Measurements from ENCODE around the gene FLOT1. TPM values are rescaled to one million over a fixed set of nuclear protein-coding genes. Genes with fewer than 3 reads are reported as not detected.
"Not testable (repeated sequence)": the region's sequence is repeated elsewhere in the genome, so short reads cannot be mapped to it uniquely, and the experiment has no call there.

The FLOT1 gene
- total RNA-seq, 1 donor from 2014 or later = 172 TPM

DNA sequence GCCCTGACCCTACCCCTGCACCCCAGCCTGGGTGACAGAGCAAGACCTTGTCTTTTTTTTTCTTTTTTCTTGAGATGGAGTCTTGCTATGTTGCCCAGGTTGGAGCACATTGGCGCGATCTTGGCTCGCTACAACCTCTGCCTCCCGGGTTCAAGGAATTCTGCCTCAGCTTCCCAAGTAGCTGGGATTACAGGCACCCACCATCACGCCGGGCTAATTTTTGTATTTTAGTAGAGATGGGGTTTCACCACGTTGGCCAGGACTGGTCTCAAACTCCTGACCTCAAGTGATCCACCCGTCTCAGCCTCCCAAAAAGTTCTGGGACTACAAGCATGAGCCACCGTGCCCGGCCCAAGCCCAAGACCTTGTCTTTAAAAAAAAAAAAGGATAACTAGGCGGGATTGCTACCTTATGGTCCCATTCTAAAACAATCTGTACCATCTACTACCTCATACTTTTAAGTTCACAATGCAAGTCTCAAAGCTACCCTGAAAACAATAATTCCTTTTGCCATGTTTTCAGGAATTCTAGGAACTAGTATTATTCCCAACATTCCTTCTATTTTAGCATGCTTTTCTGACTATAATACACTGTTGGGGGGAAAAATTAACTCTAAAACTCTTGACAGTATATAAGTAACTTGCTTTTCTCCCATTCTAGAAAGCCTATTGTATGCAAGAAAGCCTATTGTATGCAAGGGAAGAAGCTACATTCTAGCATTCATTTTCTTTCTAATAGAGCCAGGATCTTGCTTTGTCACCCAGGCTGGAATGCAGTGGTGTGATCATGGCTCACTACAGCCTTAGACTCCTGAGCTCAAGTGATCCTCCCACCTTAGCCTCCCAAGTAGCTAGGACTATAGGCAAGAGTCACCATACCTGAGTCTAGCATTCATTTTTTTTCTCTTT lies 15.7 kb downstream of the FLOT1 start:
- ATAC-seq (no peak), DNase-seq (ENCODE audit: low spot score) (no peak)
- intact Hi-C loops (cut with DNase I) = no loop called here

- intact Hi-C loops (cut with DNase I) = no loop called here
- ATAC-seq (no peak), DNase-seq (ENCODE audit: low spot score) (no peak)
These were observed 16.6 kb downstream of the FLOT1 start for GRCh38 chr6:30725713-30726505.

GRCh38 chr6:30724906-30725667 lies 17.4 kb downstream of the FLOT1 start:
- ATAC-seq (no peak), DNase-seq (ENCODE audit: low spot score) (no peak)
- intact Hi-C loops (cut with DNase I) = no loop called here

- intact Hi-C loops (cut with DNase I) = loop anchor here (2.0 kb wide), 1 partner anchor 45 kb away; no protein-coding TSS in a partner anchor
- not testable (repeated sequence) for DNase-seq (ENCODE audit: low spot score); ATAC-seq
These were observed 18.4 kb downstream of the FLOT1 start for GRCh38 chr6:30723843-30724741.

DNA sequence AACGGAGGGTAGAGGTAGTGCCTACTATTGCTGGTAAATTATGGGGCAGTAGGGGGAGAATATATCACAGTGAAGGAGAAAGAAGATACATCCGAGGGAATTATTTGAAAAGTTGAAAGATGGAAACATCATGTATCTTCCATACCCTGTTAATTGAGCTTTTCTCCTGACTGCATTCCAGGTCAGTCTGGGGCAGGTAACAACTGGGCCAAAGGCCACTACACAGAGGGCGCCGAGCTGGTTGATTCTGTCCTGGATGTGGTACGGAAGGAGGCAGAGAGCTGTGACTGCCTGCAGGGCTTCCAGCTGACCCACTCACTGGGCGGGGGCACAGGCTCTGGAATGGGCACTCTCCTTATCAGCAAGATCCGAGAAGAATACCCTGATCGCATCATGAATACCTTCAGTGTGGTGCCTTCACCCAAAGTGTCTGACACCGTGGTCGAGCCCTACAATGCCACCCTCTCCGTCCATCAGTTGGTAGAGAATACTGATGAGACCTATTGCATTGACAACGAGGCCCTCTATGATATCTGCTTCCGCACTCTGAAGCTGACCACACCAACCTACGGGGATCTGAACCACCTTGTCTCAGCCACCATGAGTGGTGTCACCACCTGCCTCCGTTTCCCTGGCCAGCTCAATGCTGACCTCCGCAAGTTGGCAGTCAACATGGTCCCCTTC lies 19.2 kb downstream of the FLOT1 start:
- intact Hi-C loops (cut with DNase I) = loop anchor here (2.0 kb wide), 1 partner anchor 44 kb away; no protein-coding TSS in a partner anchor
- not testable (repeated sequence) for ATAC-seq; DNase-seq (ENCODE audit: low spot score)

DNA sequence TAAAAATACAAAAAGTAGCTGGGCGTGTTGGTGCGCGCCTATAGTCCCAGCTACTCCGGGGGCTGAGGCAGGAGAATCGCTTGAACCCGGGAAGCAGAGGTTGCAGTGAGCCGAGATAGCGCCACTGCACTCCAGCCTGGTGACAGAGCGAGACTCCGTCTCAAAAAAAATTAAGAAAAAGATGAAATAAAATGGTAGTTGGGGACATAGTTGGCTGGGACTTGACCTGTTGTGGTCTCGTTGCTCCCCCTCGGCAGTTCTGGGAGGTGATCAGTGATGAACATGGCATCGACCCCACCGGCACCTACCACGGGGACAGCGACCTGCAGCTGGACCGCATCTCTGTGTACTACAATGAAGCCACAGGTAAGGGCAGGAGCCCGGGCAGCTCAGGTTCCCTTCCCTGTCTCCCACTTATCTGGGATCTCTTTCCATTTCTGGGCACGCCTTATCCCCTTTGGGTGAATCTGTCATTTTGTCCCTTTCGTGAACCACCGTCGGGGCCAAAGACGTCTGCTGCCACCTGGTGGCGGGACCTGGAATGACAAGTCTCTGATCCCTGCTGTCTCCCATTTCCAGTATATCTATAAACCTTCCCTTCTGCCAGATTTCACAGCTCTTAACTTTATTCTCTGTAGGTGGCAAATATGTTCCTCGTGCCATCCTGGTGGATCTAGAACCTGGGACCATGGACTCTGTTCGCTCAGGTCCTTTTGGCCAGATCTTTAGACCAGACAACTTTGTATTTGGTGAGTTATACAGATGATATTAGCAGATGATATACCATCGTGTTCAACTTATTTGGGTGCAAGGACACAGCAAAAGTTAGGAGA lies 20.0 kb downstream of the FLOT1 start:
- intact Hi-C loops (cut with DNase I) = loop anchor here (2.0 kb wide), 1 partner anchor 44 kb away; no protein-coding TSS in a partner anchor
- peak; percentile 15 for ATAC-seq
- peak; percentile 91 for DNase-seq (ENCODE audit: low spot score)

DNA sequence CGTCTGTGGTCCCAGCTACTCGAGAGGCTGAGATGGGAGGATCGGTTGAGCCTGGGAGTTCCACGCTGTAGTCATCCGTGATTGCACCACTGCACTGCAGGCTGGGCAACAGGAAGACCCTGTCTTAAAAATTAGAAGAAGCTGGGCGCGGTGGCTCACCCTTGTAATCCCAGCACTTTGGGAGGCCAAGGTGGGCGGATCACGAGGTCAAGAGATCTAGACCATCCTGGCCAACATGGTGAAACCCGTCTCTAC lies 20.5 kb downstream of the FLOT1 start:
- ATAC-seq; DNase-seq (ENCODE audit: low spot score): not testable (repeated sequence)
- intact Hi-C loops (cut with DNase I) = loop anchor here (2.0 kb wide), 1 partner anchor 43 kb away; no protein-coding TSS in a partner anchor

DNA sequence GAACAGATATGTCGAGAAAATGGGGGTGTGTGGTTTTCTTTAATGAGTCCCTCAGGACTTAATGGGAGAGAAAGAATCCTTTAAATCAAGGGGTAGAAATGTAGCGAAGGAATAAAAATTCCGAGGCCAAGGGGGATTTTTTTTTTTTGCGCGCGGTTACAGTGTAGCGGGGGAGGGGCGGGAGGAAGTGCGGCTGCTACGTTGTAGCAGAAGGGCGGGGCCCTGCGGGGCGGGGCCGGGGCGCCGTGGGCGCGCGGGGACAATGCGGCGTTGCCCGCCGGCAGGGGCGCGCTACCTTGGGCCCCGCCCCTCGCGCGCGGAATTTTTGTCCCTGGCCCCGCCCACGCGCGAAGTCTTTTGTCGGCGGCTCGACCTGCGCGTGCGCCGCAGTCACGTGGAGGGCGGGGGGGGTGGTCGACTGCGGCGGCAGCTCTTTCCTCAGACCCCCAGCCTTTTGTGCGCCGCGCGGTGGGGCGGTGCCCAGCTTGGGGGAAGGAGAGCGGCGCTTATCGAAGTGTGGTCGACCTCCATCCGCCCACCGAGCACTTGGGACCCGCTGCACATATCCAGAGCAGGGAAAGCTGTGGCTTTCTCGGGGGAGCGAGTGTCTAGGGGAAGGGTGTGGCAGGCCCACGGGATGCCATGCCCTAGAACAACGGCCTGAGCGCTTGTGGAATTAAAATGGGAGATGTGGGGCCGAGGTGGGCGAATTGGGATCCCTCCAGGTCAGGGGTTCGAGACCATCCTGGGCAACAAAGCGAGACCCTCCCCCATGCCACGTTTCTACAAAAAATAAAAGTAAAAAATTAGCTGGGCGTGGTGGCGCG lies 21.1 kb downstream of the FLOT1 start:
- DNase-seq (ENCODE audit: low spot score) (peak; percentile 96), ATAC-seq (peak; percentile 74)
- intact Hi-C loops (cut with DNase I) = loop anchor here (2.0 kb wide), 1 partner anchor 43 kb away; no protein-coding TSS in a partner anchor

DNA sequence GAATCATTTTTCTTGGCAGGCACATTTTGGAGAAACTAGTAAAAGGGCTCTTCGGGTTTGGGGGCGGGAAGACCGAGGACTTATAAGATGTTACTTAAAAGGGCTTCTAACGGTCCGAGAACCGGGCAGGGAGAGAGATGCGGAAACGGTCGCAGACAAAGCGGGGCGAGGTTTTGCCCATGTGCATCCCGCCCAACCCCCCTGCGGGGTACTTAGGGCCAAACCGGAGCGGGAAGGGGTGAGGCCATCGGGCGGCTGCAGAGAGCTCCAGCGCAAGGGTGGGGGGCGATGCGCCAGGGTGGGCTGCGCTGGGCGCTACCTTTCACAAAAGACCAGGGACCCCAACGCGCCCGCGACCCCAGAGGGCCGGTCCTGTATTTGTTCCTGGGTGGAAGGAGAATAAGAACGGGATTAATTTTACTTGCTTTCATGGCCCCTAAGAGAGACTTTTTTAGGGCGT lies 21.7 kb downstream of the FLOT1 start:
- intact Hi-C loops (cut with DNase I) = no loop called here
- peak; percentile 86 for DNase-seq (ENCODE audit: low spot score)
- ATAC-seq = peak; percentile 18

DNA sequence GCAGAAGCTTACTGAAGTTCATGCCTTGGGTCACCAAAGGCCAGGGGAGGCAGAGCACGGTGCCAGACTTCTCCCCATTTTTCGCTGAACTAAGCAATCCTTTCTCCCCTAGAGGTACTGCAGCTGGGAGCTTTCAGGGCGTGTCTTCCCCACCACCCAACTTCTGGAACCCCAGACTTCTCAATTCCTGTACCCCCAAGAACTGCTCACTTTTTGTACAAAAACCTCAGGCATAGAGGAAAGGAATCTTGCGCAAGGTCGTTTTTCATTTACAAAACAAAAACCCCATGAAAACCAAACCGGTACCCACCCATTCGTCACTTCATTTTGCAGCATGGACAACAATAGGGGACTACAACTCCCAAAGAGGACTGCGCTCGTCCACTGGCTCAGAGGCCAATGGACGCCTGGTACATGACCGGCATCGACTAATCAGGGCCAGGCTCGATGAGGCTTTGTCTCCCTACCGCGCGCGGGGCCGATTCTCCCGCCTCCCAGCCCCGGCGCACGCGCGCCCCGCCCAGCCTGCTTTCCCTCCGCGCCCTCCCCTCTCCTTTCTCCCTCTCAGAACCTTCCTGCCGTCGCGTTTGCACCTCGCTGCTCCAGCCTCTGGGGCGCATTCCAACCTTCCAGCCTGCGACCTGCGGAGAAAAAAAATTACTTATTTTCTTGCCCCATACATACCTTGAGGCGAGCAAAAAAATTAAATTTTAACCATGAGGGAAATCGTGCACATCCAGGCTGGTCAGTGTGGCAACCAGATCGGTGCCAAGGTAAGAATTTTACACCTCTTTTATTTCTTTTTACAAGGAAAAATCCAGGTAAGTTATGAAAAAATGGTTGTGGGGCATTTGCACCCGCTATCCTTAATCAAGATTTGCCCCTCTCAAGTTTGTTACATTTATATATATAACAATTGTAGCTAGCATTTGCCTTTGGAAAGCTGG lies 22.4 kb downstream of the FLOT1 start, which contains the start of gene TUBB:
TUBB (plus strand) TSS at position 562 of the 947 bp plus-strand sequence; CDS start at position 717, 155 bp downstream.
- intact Hi-C loops (cut with DNase I) = no loop called here
- ATAC-seq (peak; percentile 86), DNase-seq (ENCODE audit: low spot score) (peak; percentile 97)

DNA sequence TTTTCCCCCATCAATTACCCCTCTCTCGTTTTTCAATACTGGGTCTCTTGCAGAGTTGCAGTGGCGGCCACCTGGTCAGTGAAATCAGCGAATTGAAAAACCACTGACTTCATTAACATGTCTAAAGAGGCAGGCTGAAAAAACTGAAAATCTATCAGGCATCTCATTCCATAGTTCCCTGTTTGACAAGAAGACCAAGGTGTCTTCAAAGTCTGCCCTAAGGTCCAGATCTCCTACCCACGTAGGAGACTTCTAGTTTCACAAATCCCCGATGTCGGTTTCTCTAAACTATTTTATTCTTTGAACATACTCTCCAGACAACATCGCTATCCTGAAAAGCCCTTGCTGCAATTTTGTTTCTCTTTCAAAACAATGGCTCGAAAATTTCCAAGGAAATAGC lies 23.1 kb downstream of the FLOT1 start:
- DNase-seq (ENCODE audit: low spot score) = no peak
- intact Hi-C loops (cut with DNase I) = no loop called here
- ATAC-seq = no peak

- DNase-seq (ENCODE audit: low spot score); intact Hi-C loops (cut with DNase I); ATAC-seq: not testable (repeated sequence)
These were observed 24.4 kb downstream of the FLOT1 start for GRCh38 chr6:30717845-30718720.

DNA sequence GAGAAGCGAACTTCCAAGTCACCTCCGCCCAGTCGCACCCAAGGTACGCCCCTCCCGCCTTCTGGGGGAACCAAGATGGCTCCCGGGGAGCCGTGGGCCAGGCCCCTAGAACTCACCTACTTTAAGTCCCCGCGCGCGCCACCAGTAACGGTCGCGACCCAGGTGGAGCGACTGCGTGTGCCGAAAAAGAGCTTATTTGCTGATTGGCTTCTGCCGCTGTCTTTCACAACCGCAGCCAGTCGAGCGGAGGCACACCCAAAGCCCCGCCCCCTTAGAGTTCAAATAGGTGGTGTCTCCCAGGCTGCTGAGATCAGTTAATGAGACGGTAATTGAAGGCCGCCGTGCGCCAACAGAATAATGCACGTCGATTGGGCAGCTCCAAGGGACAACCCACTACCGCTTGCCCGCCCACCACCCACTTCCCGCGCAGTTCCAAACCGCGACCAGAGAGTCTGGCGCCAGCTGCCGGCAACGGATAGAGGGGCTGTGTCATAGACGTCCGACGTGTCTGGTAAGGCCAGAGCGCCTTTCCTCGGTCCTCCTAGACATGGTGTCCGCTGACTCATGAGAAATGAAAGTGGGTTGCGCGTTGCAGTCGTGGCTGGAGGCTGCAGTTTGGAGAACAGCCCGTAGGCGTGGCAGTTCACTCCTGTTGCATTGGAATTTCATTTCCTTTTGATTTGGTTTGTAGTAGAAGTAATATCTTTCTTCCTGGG lies 25.2 kb downstream of the FLOT1 start, which contains the start of gene MDC1:
MDC1 (minus strand) TSS at position 153 of the 716 bp plus-strand sequence. CDS start 2,106 bp downstream, outside the sequence.
- peak; percentile 99 for DNase-seq (ENCODE audit: low spot score)
- ATAC-seq = peak; percentile 90
- intact Hi-C loops (cut with DNase I) = no loop called here
